ENCODE results near the gene MAP4K2. TPM values are rescaled to one million over a fixed set of nuclear protein-coding genes. Genes with fewer than 3 reads are reported as not detected.

The MAP4K2 gene
- total and polyA plus RNA-seq, 2 of the 13 experiments (the other 11 are each of a cell fraction or from before 2014, with no cell fraction given) = 8.3 to 17.6 TPM

GRCh38 chr11:64800303-64801157, 2.5 kb downstream of the MAP4K2 start (continued):
- TF ChIP-seq GMEB2 (CRISPR knock-in tag; IDR thresholded peaks at IDR 0.05; ENCODE audit: low read depth) = no peak
- no peak for TF ChIP-seq ATF5 (CRISPR knock-in tag; IDR thresholded peaks at IDR 0.05; ENCODE audit: low read depth)
- no peak for TF ChIP-seq POLR2AphosphoS5 (IDR thresholded peaks at IDR 0.05; ENCODE audit: low read depth, low read length)
- peak; percentile 31 for TF ChIP-seq ZNF687 (CRISPR knock-in tag; IDR thresholded peaks at IDR 0.05)
- no peak for TF ChIP-seq ZBTB14 (CRISPR knock-in tag; IDR thresholded peaks at IDR 0.05)
- TF ChIP-seq ZKSCAN1 (IDR thresholded peaks at IDR 0.05; ENCODE audit: low read length) = no peak
- TF ChIP-seq RAD51 (IDR thresholded peaks at IDR 0.05; ENCODE audit: borderline replicate concordance) = no peak
- TF ChIP-seq CREM (IDR thresholded peaks at IDR 0.05) = no peak
- TF ChIP-seq CREM (CRISPR knock-in tag; IDR thresholded peaks at IDR 0.05) = no peak
- no peak for TF ChIP-seq ZNF556 (CRISPR knock-in tag; IDR thresholded peaks at IDR 0.05; ENCODE audit: borderline replicate concordance)
- no peak for TF ChIP-seq ZNF232 (CRISPR knock-in tag; IDR thresholded peaks at IDR 0.05; ENCODE audit: borderline replicate concordance)
- no peak for TF ChIP-seq ZEB1 (IDR thresholded peaks at IDR 0.05; ENCODE audit: insufficient replicate concordance, low read depth)
